B cell (primary cell): ENCODE data around the gene PAH. TPM values are rescaled to one million over a fixed set of nuclear protein-coding genes. Genes with fewer than 3 reads are reported as not detected.

Experiments used
- ATAC-seq: fragments of 200-7000 bp; cut with Tn5 transposase; one replicate; pipeline ENCODE4 v1.10.0; 2021; ENCODE audit warnings: low read depth, mild to moderate bottlenecking, moderate number of reproducible peaks, moderate library complexity
- CTCF ChIA-PET: fragments of 350-600 bp; sonication (Branson Sonifier 250); formaldehyde crosslinking; loops from one replicate; lab custom pipeline; 2021; ENCODE audit warnings: antibody characterized with exemption, inconsistent platforms; lab: Charles Lee
- POLR2A ChIA-PET: fragments of 350-600 bp; sonication (Branson Sonifier 250); formaldehyde crosslinking; loops from one replicate; lab custom pipeline; 2021; ENCODE audit warnings: antibody characterized with exemption; lab: Charles Lee
- DNase-seq: peaks from one replicate; pipeline ENCODE4 v3.0.0; 2013
- H2AFZ ChIP-seq: 2 replicates; pipeline ENCODE4 v1.6.1; 2012; ENCODE audit warnings: mild to moderate bottlenecking, low read depth, low read length; ENCODE audit not compliant: insufficient read depth, poor library complexity, severe bottlenecking
- H3K27ac ChIP-seq, 2 donors: 1 replicate in 1 of 2; 2 replicates in 1 of 2; pipeline ENCODE4 v1.5.1; 2012 to 2013; ENCODE audit warnings: low read length in 2 of 2, mild to moderate bottlenecking in 2 of 2, moderate library complexity in 1 of 2
- H3K27me3 ChIP-seq, 4 experiments: fragments of 200-600 bp in 1 of 4; sonication (generic) in 1 of 4; replicated peaks in 1 of 4; 1 replicate in 2 of 4; 2 replicates in 2 of 4; pipeline versions ENCODE4 v1.6.1 to v1.7.0; 2013 to 2016; ENCODE audit warnings: low read length in 3 of 4, mild to moderate bottlenecking in 2 of 4, mixed read lengths in 1 of 4, moderate library complexity in 1 of 4; ENCODE audit not compliant: insufficient read depth in 4 of 4, control insufficient read depth in 3 of 4; ENCODE audit errors: control extremely low read depth in 1 of 4
- H3K36me3 ChIP-seq, 2 experiments: replicated peaks in 1 of 2; 1 replicate in 1 of 2; 2 replicates in 1 of 2; pipeline versions ENCODE4 v1.6.1 to v1.7.1; 2013; ENCODE audit warnings: low read length in 1 of 2; ENCODE audit not compliant: insufficient read depth in 2 of 2, control insufficient read depth in 1 of 2; ENCODE audit errors: control extremely low read depth in 1 of 2, extremely low read depth in 1 of 2
- H3K4me1 ChIP-seq, 2 donors: fragments of 200-600 bp in 1 of 2; sonication (generic) in 1 of 2; 1 replicate in 1 of 2; 2 replicates in 1 of 2; pipeline versions ENCODE4 v1.5.1 to v1.6.1; 2013 to 2017; ENCODE audit warnings: low read length in 2 of 2; ENCODE audit not compliant: control insufficient read depth in 2 of 2, insufficient read depth in 2 of 2
- H3K4me2 ChIP-seq: replicated peaks from 2 replicates; pipeline ENCODE3; 2012; ENCODE audit warnings: mild to moderate bottlenecking, low read depth, low read length; ENCODE audit not compliant: poor library complexity, severe bottlenecking
- H3K4me3 ChIP-seq, 5 experiments: fragments of 200-600 bp in 1 of 5; sonication (generic) in 1 of 5; 1 replicate in 3 of 5; 2 replicates in 2 of 5; pipeline versions ENCODE4 v1.5.1 to v1.7.0; 2011 to 2016; ENCODE audit warnings: low read length in 4 of 5, mild to moderate bottlenecking in 4 of 5, low read depth in 2 of 5, control low read depth in 1 of 5, moderate library complexity in 1 of 5; ENCODE audit not compliant: insufficient read depth in 1 of 5; ENCODE audit errors: control extremely low read depth in 1 of 5, extremely low read depth in 1 of 5
- H3K79me2 ChIP-seq: fragments of 200-600 bp; sonication (generic); one replicate; pipeline ENCODE4 v1.6.0; 2016; ENCODE audit warnings: low read length; ENCODE audit not compliant: control insufficient read depth, insufficient read depth
- H3K9ac ChIP-seq: fragments of 200-600 bp; sonication (generic); 2 replicates; pipeline ENCODE4 v1.6.1; 2017; ENCODE audit warnings: mild to moderate bottlenecking, low read length, moderate library complexity
- H3K9me3 ChIP-seq, 3 donors: one replicate each; pipeline versions ENCODE4 v1.6.1 to v1.7.1; 2013; ENCODE audit warnings: low read length in 2 of 3; ENCODE audit not compliant: control insufficient read depth in 2 of 3, insufficient read depth in 1 of 3; ENCODE audit errors: control extremely low read depth in 1 of 3
- H4K20me1 ChIP-seq: 2 replicates; pipeline ENCODE4 v1.6.0; 2012; ENCODE audit warnings: mild to moderate bottlenecking, low read length; ENCODE audit not compliant: insufficient read depth, control insufficient read depth, poor library complexity, severe bottlenecking
- H3K27ac Mint-ChIP-seq: one replicate; pipeline ENCODE4 v1.8.0; 2021; ENCODE audit warnings: mixed read lengths
- H3K27me3 Mint-ChIP-seq: one replicate; pipeline ENCODE4 v1.8.0; 2021; ENCODE audit warnings: mixed read lengths
- H3K4me1 Mint-ChIP-seq: one replicate; pipeline ENCODE4 v1.8.0; 2021; ENCODE audit warnings: mixed read lengths
- H3K4me3 Mint-ChIP-seq: one replicate; pipeline ENCODE4 v1.8.0; 2021; ENCODE audit warnings: mixed read lengths
- H3K9me3 Mint-ChIP-seq: one replicate; pipeline ENCODE4 v1.8.0; 2022; ENCODE audit warnings: mixed read lengths; ENCODE audit not compliant: insufficient read depth
- CTCF ChIP-seq: fragments of 200-600 bp; IDR thresholded peaks from one replicate; pipeline ENCODE4 v1.8.0; 2022; ENCODE audit warnings: antibody characterized with exemption, mild to moderate bottlenecking
- EZH2 ChIP-seq: IDR thresholded peaks from 2 replicates; pipeline ENCODE4 v1.6.1; 2012; ENCODE audit warnings: borderline replicate concordance, low read depth, mild to moderate bottlenecking, moderate library complexity, low read length; ENCODE audit not compliant: insufficient read depth, poor library complexity, severe bottlenecking
- WGBS: methylation state at CpG from one replicate; pipeline ENCODE4 v1.1.5; 2013; ENCODE audit warnings: missing lambda C conversion rate; ENCODE audit not compliant: insufficient coverage; 5-methylcytosine and 5-hydroxymethylcytosine counted together
- intact Hi-C: fragments of 100-400 bp; cut with micrococcal nuclease; formaldehyde crosslinking; loops from one replicate; pipeline ENCODE4 v1.10.0; 2022
- polyA plus RNA-seq: library from polyadenylated mRNA; depleted of rRNA; stranded (reverse); fragments of >200 nt; gene quantifications from 2 replicates; pipeline ENCODE4 v1.2.3, GENCODE V29; 2012
- total RNA-seq, 2 donors: library from RNA; stranded (reverse); fragments of 120-200 nt in 1 of 2; gene quantifications; 1 replicate in 1 of 2; 2 replicates in 1 of 2; pipeline versions ENCODE4 v1.2.3 to v1.2.4, GENCODE V29; 2013 to 2022

Gene PAH
- total and polyA plus RNA-seq, 2 donors (not counting 1 experiment from before 2014, with no cell fraction given): 0.25 TPM; not detected in 1

- Histone ChIP-seq H3K4me3 (no peak overlapping the region), H3K27ac (no peak overlapping the region), H3K9me3 (no peaks in the 10 kb centered on the region), H3K79me2 (no peaks in the 10 kb centered on the region), H4K20me1 (no peaks in the 10 kb centered on the region), H3K4me2 (no peak overlapping the region), H3K4me1 (no peaks in the 10 kb centered on the region), H2AFZ (no peak overlapping the region), H3K9ac (no peak overlapping the region), H3K36me3 (no peaks in the 10 kb centered on the region), H3K27me3 (peaks cover 0 to 3% (median 0%) of the 10 kb centered on the region in 4 experiments)
- no peak for TF ChIP-seq CTCF
- no peak for TF ChIP-seq EZH2
- Mint-ChIP-seq H3K27me3 (peaks cover 19% of the 10 kb centered on the region), H3K9me3 (no peaks in the 10 kb centered on the region), H3K27ac (no peak overlapping the region), H3K4me1 (no peaks in the 10 kb centered on the region), H3K4me3 (no peak overlapping the region)
- CTCF ChIA-PET: interaction anchor here (1.3 kb wide), 1 partner anchor 8 kb away, joined by 4 read pairs; no protein-coding TSS in a partner anchor
- intact Hi-C loops: no loop called here
- POLR2A ChIA-PET: no interaction called here
- WGBS: 90% methylated on average over 2 of the region's 3 CpGs
- ATAC-seq (no peak), DNase-seq (no peak)
These were observed 108.6 kb downstream of the PAH start for GRCh38 chr12:102808412-102808811.

- Histone ChIP-seq H3K27ac (no peak overlapping the region), H3K9me3 (no peaks in the 10 kb centered on the region), H3K4me2 (no peak overlapping the region), H3K9ac (no peak overlapping the region), H4K20me1 (no peaks in the 10 kb centered on the region), H3K27me3 (peaks cover 0 to 3% (median 0%) of the 10 kb centered on the region in 4 experiments), H3K4me1 (no peaks in the 10 kb centered on the region), H3K4me3 (no peak overlapping the region), H2AFZ (no peak overlapping the region), H3K79me2 (no peaks in the 10 kb centered on the region), H3K36me3 (no peaks in the 10 kb centered on the region)
- H3K27me3 Mint-ChIP-seq: peaks cover 14% of the 10 kb centered on the region
- no peak overlapping the region for H3K4me3 Mint-ChIP-seq
- H3K27ac Mint-ChIP-seq: no peak overlapping the region
- no peak for TF ChIP-seq EZH2
- no peak for TF ChIP-seq CTCF
- ChIA-PET CTCF (no interaction called here), POLR2A (no interaction called here)
- 91% methylated on average over 2 of the region's 2 CpGs for WGBS
- ATAC-seq (no peak), DNase-seq (no peak)
- no peaks in the 10 kb centered on the region for H3K9me3 Mint-ChIP-seq
- H3K4me1 Mint-ChIP-seq: no peaks in the 10 kb centered on the region
- intact Hi-C loops: no loop called here
These were observed 110.5 kb downstream of the PAH start for GRCh38 chr12:102806592-102806991.
